Hepatocyte (in vitro differentiated cells): Measurements from ENCODE around the gene PEX26. TPM values are rescaled to one million over a fixed set of nuclear protein-coding genes. Genes with fewer than 3 reads are reported as not detected.
"Not testable (repeated sequence)": the region's sequence is repeated elsewhere in the genome, so short reads cannot be mapped to it uniquely, and the experiment has no call there.

ENCODE experiments used
- DNase-seq: peaks from one replicate; pipeline ENCODE4 v3.0.0-alpha.2; 2016; ENCODE audit warnings: low spot score
- H2AFZ ChIP-seq: fragments of 200-600 bp; sonication (generic); 2 replicates; pipeline ENCODE4 v1.6.0; 2016; ENCODE audit warnings: antibody characterized with exemption, mild to moderate bottlenecking
- H3K27ac ChIP-seq: fragments of 200-600 bp; sonication (generic); 2 replicates; pipeline ENCODE4 v1.5.1; 2016; ENCODE audit warnings: mild to moderate bottlenecking
- H3K27me3 ChIP-seq: fragments of 200-600 bp; sonication (generic); 2 replicates; pipeline ENCODE4 v1.6.1; 2016
- H3K36me3 ChIP-seq: fragments of 200-600 bp; sonication (generic); replicated peaks from 2 replicates; pipeline ENCODE4 v1.5.1; 2016; ENCODE audit warnings: low read depth; ENCODE audit not compliant: insufficient read depth
- H3K4me1 ChIP-seq: fragments of 200-600 bp; sonication (generic); 2 replicates; pipeline ENCODE4 v1.5.1; 2016; ENCODE audit warnings: mild to moderate bottlenecking, moderate library complexity; ENCODE audit not compliant: insufficient read depth
- H3K4me2 ChIP-seq: fragments of 200-600 bp; sonication (generic); 2 replicates; pipeline ENCODE4 v1.6.0; 2016
- H3K4me3 ChIP-seq: fragments of 200-600 bp; sonication (generic); 2 replicates; pipeline ENCODE4 v1.5.1; 2016; ENCODE audit warnings: mild to moderate bottlenecking
- H3K79me2 ChIP-seq: fragments of 200-600 bp; sonication (generic); 2 replicates; pipeline ENCODE4 v1.6.0; 2017; ENCODE audit warnings: mild to moderate bottlenecking
- H3K9me2 ChIP-seq: fragments of 200-600 bp; sonication (generic); replicated peaks from 2 replicates; pipeline ENCODE4 v1.6.0; 2017; ENCODE audit warnings: mild to moderate bottlenecking; ENCODE audit not compliant: insufficient read depth
- H3K9me3 ChIP-seq: fragments of 200-600 bp; sonication (generic); 2 replicates; pipeline ENCODE4 v1.5.1; 2016; ENCODE audit warnings: low read depth, mild to moderate bottlenecking
- H4K20me1 ChIP-seq: fragments of 200-600 bp; sonication (generic); 2 replicates; pipeline ENCODE4 v1.6.0; 2016; ENCODE audit warnings: mild to moderate bottlenecking; ENCODE audit not compliant: insufficient read depth, poor library complexity, severe bottlenecking
- CTCF ChIP-seq: fragments of 200-600 bp; sonication (generic); IDR thresholded peaks from 2 replicates; pipeline ENCODE4 v1.5.1; 2016; ENCODE audit warnings: antibody characterized with exemption, mild to moderate bottlenecking; ENCODE audit not compliant: poor library complexity
- EZH2 ChIP-seq: fragments of 200-600 bp; sonication (generic); IDR thresholded peaks from 2 replicates; pipeline ENCODE4 v1.6.1; 2016; ENCODE audit warnings: antibody characterized with exemption, mild to moderate bottlenecking, borderline replicate concordance
- EZH2phosphoT487 ChIP-seq: fragments of 200-600 bp; sonication (generic); IDR thresholded peaks from one replicate; pipeline ENCODE4 v1.6.1; 2018; ENCODE audit warnings: antibody characterized with exemption, mild to moderate bottlenecking, low read depth, moderate library complexity; ENCODE audit not compliant: unreplicated experiment, severe bottlenecking
- WGBS: methylation state at CpG from one replicate; pipeline ENCODE4 v1.1.6; 2016; ENCODE audit warnings: low lambda C conversion rate; ENCODE audit errors: missing lambda C conversion rate; 5-methylcytosine and 5-hydroxymethylcytosine counted together
- polyA plus RNA-seq: library from polyadenylated mRNA; unstranded; fragments of >200 nt; fragmentation: Nextera tagmentation; extraction: Ambion mirVana; gene quantifications from 2 replicates; pipeline ENCODE4 v1.2.1, GENCODE V29; 2016
- total RNA-seq: library from RNA; depleted of rRNA; stranded (reverse); fragments of >200 nt; gene quantifications from 2 replicates; pipeline ENCODE4 v1.2.3, GENCODE V29; 2014

The PEX26 gene
- total and polyA plus RNA-seq, 2 experiments from 2014 or later = 5.4 to 30.9 TPM

DNA sequence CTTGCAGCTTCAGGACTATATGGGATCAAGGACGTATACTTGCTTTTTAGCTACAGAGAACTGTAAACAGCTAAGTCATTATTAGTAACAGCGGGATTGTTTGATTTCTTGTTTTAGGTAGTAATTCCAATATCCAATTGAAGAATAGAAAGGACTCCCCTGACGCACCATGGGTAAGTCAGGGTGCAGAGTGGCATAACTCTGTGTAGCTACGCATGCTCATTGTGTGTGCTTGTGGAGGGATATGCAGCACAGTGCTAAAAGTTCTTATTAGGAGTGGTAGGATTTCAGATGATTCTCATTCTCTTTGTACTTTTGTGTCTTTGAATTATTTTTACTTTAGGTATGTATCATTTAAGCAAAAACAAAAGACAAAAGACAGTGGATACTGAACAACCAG lies 7.7 kb upstream of the PEX26 start:
- no peaks in the 10 kb centered on the region for H3K79me2 ChIP-seq
- no peak overlapping the region for H3K4me2 ChIP-seq
- peaks cover 24% of the 10 kb centered on the region for H3K4me1 ChIP-seq
- H3K27ac ChIP-seq = peak overlapping the region; percentile 79
- no peaks in the 10 kb centered on the region for H3K36me3 ChIP-seq
- 95% methylated on average over 4 of the region's 4 CpGs for WGBS
- TF ChIP-seq CTCF = no peak
- TF ChIP-seq EZH2 = no peak
- TF ChIP-seq EZH2phosphoT487 = no peak
- no peak overlapping the region for H3K4me3 ChIP-seq
- H3K9me3 ChIP-seq = no peaks in the 10 kb centered on the region
- no peaks in the 10 kb centered on the region for H3K9me2 ChIP-seq
- no peak overlapping the region for H2AFZ ChIP-seq
- no peaks in the 10 kb centered on the region for H4K20me1 ChIP-seq
- no peak for DNase-seq
- no peaks in the 10 kb centered on the region for H3K27me3 ChIP-seq

- Histone ChIP-seq H3K9me2 (no peaks in the 10 kb centered on the region), H3K27ac (peak overlapping the region; percentile 79), H3K27me3 (no peaks in the 10 kb centered on the region), H3K36me3 (no peaks in the 10 kb centered on the region), H2AFZ (no peak overlapping the region), H3K9me3 (no peaks in the 10 kb centered on the region), H3K4me1 (peaks cover 24% of the 10 kb centered on the region), H3K4me2 (no peak overlapping the region), H3K4me3 (no peak overlapping the region), H3K79me2 (no peaks in the 10 kb centered on the region), H4K20me1 (no peaks in the 10 kb centered on the region)
- TF ChIP-seq CTCF = peak; percentile 27
- TF ChIP-seq EZH2 = no peak
- DNase-seq = no peak
- 78% methylated on average over 14 of the region's 14 CpGs for WGBS
These were observed 7.1 kb upstream of the PEX26 start for GRCh38 chr22:18070556-18071306.

GRCh38 chr22:18071307-18071967 lies 6.4 kb upstream of the PEX26 start:
- H3K4me2 ChIP-seq, H3K27me3 ChIP-seq, H3K9me2 ChIP-seq, H3K79me2 ChIP-seq, H3K4me3 ChIP-seq, H3K36me3 ChIP-seq, H3K9me3 ChIP-seq, DNase-seq, H4K20me1 ChIP-seq, H2AFZ ChIP-seq: not testable (repeated sequence)
- Histone ChIP-seq H3K4me1 (peaks cover 26% of the 10 kb centered on the region), H3K27ac (peak overlapping the region; percentile 79)
- WGBS = 93% methylated on average over 7 of the region's 7 CpGs

- Histone ChIP-seq H3K79me2 (peaks cover 4% of the 10 kb centered on the region), H3K9me3 (no peaks in the 10 kb centered on the region), H3K9me2 (no peaks in the 10 kb centered on the region), H3K4me1 (peaks cover 26% of the 10 kb centered on the region), H3K4me2 (no peak overlapping the region), H3K4me3 (no peak overlapping the region), H4K20me1 (no peaks in the 10 kb centered on the region), H3K27ac (no peak overlapping the region), H3K27me3 (no peaks in the 10 kb centered on the region), H2AFZ (no peak overlapping the region), H3K36me3 (no peaks in the 10 kb centered on the region)
- WGBS = 80% methylated on average over 1 of the region's 1 CpG
- no peak for DNase-seq
- no peak for TF ChIP-seq EZH2phosphoT487
- no peak for TF ChIP-seq CTCF
- TF ChIP-seq EZH2 = no peak
These were observed 5.9 kb upstream of the PEX26 start for GRCh38 chr22:18071968-18072310.
